ENCODE data around the gene ZNF224. TPM values are rescaled to one million over a fixed set of nuclear protein-coding genes. Genes with fewer than 3 reads are reported as not detected.

Gene ZNF224
- total and polyA plus RNA-seq, 2 of the 13 experiments (the other 11 are each of a cell fraction or from before 2014, with no cell fraction given), result 13.0 to 16.1 TPM

DNA sequence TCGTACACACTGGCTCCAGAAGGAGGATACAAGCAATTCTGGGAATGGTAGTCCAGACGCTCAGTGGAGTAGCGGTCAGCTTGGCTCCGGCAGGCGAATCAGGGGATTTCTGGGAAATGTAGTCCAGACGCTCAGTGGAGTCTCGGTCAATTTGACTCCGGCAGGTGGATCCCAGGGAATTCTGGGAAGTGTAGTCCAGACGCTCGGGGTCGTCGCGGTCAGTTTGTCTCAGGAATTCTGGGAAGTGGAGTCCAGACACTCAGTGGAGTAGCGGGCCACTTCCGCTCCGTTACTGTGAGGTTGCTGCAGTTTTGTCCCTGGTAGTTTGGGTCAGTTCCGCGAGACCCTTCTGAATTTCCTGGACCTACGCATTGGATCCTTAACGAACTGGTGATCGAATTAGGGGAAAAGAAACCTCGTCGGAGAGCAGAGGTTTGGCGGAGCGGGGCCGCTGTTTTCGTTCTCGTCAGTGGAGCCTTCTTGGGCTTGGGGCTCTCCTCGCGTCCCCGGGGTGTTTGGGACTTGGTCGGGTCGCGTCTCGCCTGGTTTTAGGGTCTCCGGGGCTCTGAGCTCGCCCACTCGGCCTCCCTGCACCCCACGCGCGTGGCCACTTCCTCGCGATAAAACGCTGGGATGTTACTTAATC, 19.1 kb downstream of the ZNF224 start, which contains the start of gene ZNF225 (continued):
- TF ChIP-seq, protein P1, sequence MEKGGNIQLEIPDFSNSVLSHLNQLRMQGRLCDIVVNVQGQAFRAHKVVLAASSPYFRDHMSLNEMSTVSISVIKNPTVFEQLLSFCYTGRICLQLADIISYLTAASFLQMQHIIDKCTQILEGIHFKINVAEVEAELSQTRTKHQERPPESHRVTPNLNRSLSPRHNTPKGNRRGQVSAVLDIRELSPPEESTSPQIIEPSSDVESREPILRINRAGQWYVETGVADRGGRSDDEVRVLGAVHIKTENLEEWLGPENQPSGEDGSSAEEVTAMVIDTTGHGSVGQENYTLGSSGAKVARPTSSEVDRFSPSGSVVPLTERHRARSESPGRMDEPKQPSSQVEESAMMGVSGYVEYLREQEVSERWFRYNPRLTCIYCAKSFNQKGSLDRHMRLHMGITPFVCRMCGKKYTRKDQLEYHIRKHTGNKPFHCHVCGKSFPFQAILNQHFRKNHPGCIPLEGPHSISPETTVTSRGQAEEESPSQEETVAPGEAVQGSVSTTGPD (CRISPR knock-in tag; IDR thresholded peaks at IDR 0.05), result no peak
- TF ChIP-seq ZFP62 (CRISPR knock-in tag; IDR thresholded peaks at IDR 0.05), result no peak
- TF ChIP-seq ZNF451 (CRISPR knock-in tag; IDR thresholded peaks at IDR 0.05), result no peak
- TF ChIP-seq ZNF761 (CRISPR knock-in tag; conservative IDR thresholded peaks at IDR 0.05), result no peak
- no peak for TF ChIP-seq TSC22D2 (CRISPR knock-in tag; IDR thresholded peaks at IDR 0.05; ENCODE audit: borderline replicate concordance)
- TF ChIP-seq, protein P2, sequence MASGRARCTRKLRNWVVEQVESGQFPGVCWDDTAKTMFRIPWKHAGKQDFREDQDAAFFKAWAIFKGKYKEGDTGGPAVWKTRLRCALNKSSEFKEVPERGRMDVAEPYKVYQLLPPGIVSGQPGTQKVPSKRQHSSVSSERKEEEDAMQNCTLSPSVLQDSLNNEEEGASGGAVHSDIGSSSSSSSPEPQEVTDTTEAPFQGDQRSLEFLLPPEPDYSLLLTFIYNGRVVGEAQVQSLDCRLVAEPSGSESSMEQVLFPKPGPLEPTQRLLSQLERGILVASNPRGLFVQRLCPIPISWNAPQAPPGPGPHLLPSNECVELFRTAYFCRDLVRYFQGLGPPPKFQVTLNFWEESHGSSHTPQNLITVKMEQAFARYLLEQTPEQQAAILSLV (CRISPR knock-in tag; IDR thresholded peaks at IDR 0.05; ENCODE audit: borderline replicate concordance), result peak; percentile 64; the same call in 1 of the 2 replicates
- no peak for TF ChIP-seq ZNF776 (CRISPR knock-in tag; IDR thresholded peaks at IDR 0.05)
- no peak for TF ChIP-seq ZKSCAN1 (IDR thresholded peaks at IDR 0.05; ENCODE audit: low read length)
- TF ChIP-seq ZNF260 (CRISPR knock-in tag; IDR thresholded peaks at IDR 0.05; ENCODE audit: borderline replicate concordance, low read depth), result no peak
- TF ChIP-seq MATR3 (CRISPR knock-in tag; IDR thresholded peaks at IDR 0.05), result no peak
- peak; percentile 19; the same call in 1 of the 2 replicates for TF ChIP-seq ZSCAN31 (CRISPR knock-in tag; IDR thresholded peaks at IDR 0.05; ENCODE audit: low read depth)
- TF ChIP-seq, protein P3, sequence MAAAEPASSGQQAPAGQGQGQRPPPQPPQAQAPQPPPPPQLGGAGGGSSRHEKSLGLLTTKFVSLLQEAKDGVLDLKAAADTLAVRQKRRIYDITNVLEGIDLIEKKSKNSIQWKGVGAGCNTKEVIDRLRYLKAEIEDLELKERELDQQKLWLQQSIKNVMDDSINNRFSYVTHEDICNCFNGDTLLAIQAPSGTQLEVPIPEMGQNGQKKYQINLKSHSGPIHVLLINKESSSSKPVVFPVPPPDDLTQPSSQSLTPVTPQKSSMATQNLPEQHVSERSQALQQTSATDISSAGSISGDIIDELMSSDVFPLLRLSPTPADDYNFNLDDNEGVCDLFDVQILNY (CRISPR knock-in tag; conservative IDR thresholded peaks at IDR 0.05), result no peak
- no peak for TF ChIP-seq CENPT (CRISPR knock-in tag; IDR thresholded peaks at IDR 0.05; ENCODE audit: low read depth)
- TF ChIP-seq ZNF138 (CRISPR knock-in tag; IDR thresholded peaks at IDR 0.05; ENCODE audit: low read depth), result no peak
- no peak for TF ChIP-seq CCAR2 (optimal IDR thresholded peaks at IDR 0.05; ENCODE audit: low read depth, low read length)
- TF ChIP-seq SETDB1 (CRISPR knock-in tag; IDR thresholded peaks at IDR 0.05; ENCODE audit: borderline replicate concordance), result no peak
- no peak for TF ChIP-seq RORA (CRISPR knock-in tag; IDR thresholded peaks at IDR 0.05)

All from HepG2 (cell line).